GM12878 (cell line): ENCODE results near the gene PIAS1. TPM values are rescaled to one million over a fixed set of nuclear protein-coding genes. Genes with fewer than 3 reads are reported as not detected.

ENCODE experiments used
- ATAC-seq: fragments of 200-7000 bp; cut with Tn5 transposase; 3 replicates; pipeline ENCODE4 v1.9.1; 2020; ENCODE audit warnings: mild to moderate bottlenecking, moderate library complexity
- BruUV-seq: library from RNA; stranded (reverse); fragments of 400-500 nt; replicated peaks from 2 replicates; lab custom pipeline; 2021; lab: Mats Ljungman, UMichigan
- CTCF ChIA-PET: fragments of 300-600 bp; sonication (Branson Sonifier 250); formaldehyde crosslinking; extraction: SDS; loops from one replicate; lab custom pipeline; 2021; ENCODE audit warnings: inconsistent platforms; lab: Yijun Ruan, JAX
- POLR2A ChIA-PET: fragments of 350-600 bp; formaldehyde crosslinking; extraction: SDS; loops from one replicate; lab custom pipeline; 2021; ENCODE audit warnings: inconsistent platforms; lab: Charles Lee
- RAD21 ChIA-PET: fragments of 300-600 bp; sonication (Branson Sonifier 250); formaldehyde crosslinking; loops from one replicate; lab custom pipeline; 2023; ENCODE audit warnings: antibody characterized with exemption; ENCODE audit not compliant: unreplicated experiment; lab: Charles Lee
- SMC1A ChIA-PET: fragments of 300-600 bp; sonication (Branson Sonifier 250); formaldehyde crosslinking; loops from one replicate; lab custom pipeline; 2023; ENCODE audit not compliant: unreplicated experiment, uncharacterized antibody; lab: Charles Lee
- DNase-seq: peaks from one replicate; pipeline ENCODE4 v3.0.0-alpha.2; 2011; ENCODE audit warnings: low read depth, low spot score
- FAIRE-seq: peaks from 3 replicates; lab custom pipeline; 2011; peaks lifted over from hg19 to GRCh38; lab: Jason Lieb, UNC
- H2AFZ ChIP-seq: 2 replicates; pipeline ENCODE4 v1.6.0; 2011; ENCODE audit warnings: low read depth, low read length, control low read depth; ENCODE audit not compliant: control insufficient read depth
- H3K27ac ChIP-seq: 2 replicates; pipeline ENCODE4 v1.5.1; 2011; ENCODE audit warnings: control low read depth; ENCODE audit not compliant: control insufficient read depth, insufficient read depth
- H3K27me3 ChIP-seq, 2 experiments: replicated peaks in 1 of 2; 2 replicates each; pipeline versions ENCODE4 v1.6.0 to v1.6.1; 2011; ENCODE audit warnings: low read length in 1 of 2; ENCODE audit not compliant: control insufficient read depth in 2 of 2, insufficient read depth in 2 of 2
- H3K36me3 ChIP-seq, 2 experiments: 2 replicates each; pipeline ENCODE4 v1.5.1; 2011; ENCODE audit warnings: low read length in 1 of 2; ENCODE audit not compliant: control insufficient read depth in 2 of 2, insufficient read depth in 2 of 2
- H3K4me1 ChIP-seq: 2 replicates; pipeline ENCODE4 v1.6.1; 2011; ENCODE audit warnings: mild to moderate bottlenecking, low read length, moderate library complexity, mixed read lengths; ENCODE audit not compliant: control insufficient read depth, insufficient read depth
- H3K4me2 ChIP-seq: 2 replicates; pipeline ENCODE4 v1.6.0; 2011; ENCODE audit warnings: control low read depth; ENCODE audit not compliant: control insufficient read depth, insufficient read depth
- H3K4me3 ChIP-seq: fragments of 200-600 bp; sonication (generic); 2 replicates; pipeline ENCODE4 v1.5.1; 2016
- H3K79me2 ChIP-seq: 2 replicates; pipeline ENCODE4 v1.6.0; 2011; ENCODE audit warnings: low read length; ENCODE audit not compliant: control insufficient read depth, insufficient read depth
- H3K9ac ChIP-seq: 2 replicates; pipeline ENCODE4 v1.8.0; 2011; ENCODE audit warnings: low read length, control low read depth, mixed read lengths; ENCODE audit not compliant: control insufficient read depth, insufficient read depth
- H3K9me3 ChIP-seq: replicated peaks from 3 replicates; pipeline ENCODE4 v1.5.1; 2011; ENCODE audit warnings: mild to moderate bottlenecking, low read length; ENCODE audit not compliant: control insufficient read depth, insufficient read depth
- H4K20me1 ChIP-seq: 2 replicates; pipeline ENCODE4 v1.6.0; 2011; ENCODE audit not compliant: control insufficient read depth, insufficient read depth
- DPF2 ChIP-seq: fragments of 450-650 bp; IDR thresholded peaks from 2 replicates; pipeline ENCODE4 v1.6.1; 2017; ENCODE audit warnings: mild to moderate bottlenecking
- PML ChIP-seq: IDR thresholded peaks from 2 replicates; pipeline ENCODE4 v1.6.1; 2012; ENCODE audit warnings: low read length, inconsistent platforms
- SREBF2 ChIP-seq: IDR thresholded peaks from 2 replicates; pipeline ENCODE4 v1.6.1; 2012; ENCODE audit warnings: mild to moderate bottlenecking, low read length
- SUPT20H ChIP-seq: IDR thresholded peaks from 2 replicates; pipeline ENCODE4 v1.6.1; 2011; ENCODE audit warnings: low read depth, mild to moderate bottlenecking, low read length, moderate library complexity, borderline replicate concordance; ENCODE audit not compliant: control insufficient read depth
- ZNF24 ChIP-seq: fragments of 450-650 bp; IDR thresholded peaks from 2 replicates; pipeline ENCODE4 v1.6.1; 2017; ENCODE audit warnings: antibody characterized with exemption, mild to moderate bottlenecking
- WGBS: methylation state at CpG from one replicate; pipeline ENCODE4 v1.1.6; 2016; ENCODE audit warnings: low lambda C conversion rate; ENCODE audit not compliant: insufficient replicate concordance, insufficient coverage; ENCODE audit errors: missing lambda C conversion rate; 5-methylcytosine and 5-hydroxymethylcytosine counted together
- in situ Hi-C: fragments of 300-500 bp; cut with MboI; formaldehyde crosslinking; loops from 9 replicates; pipeline ENCODE4 v1.14.3; 2018; ENCODE audit warnings: mixed read lengths
- intact Hi-C: fragments of 100-400 bp; cut with micrococcal nuclease; formaldehyde crosslinking; loops from one replicate; pipeline ENCODE4 v1.14.2; 2022; ENCODE audit not compliant: unreplicated experiment
- polyA plus RNA-seq, 11 experiments: library from polyadenylated mRNA; depleted of rRNA in 4 of 11; unstranded in 6 of 11; stranded (reverse) in 5 of 11; fragments of >200 nt; fragmentation: Nextera tagmentation in 4 of 11; fragmentation: Illumina TruSeq in 1 of 11; extraction: Ambion mirVana in 4 of 11; extraction: Trizol in 1 of 11; gene quantifications; 1 replicate in 1 of 11; 2 replicates in 10 of 11; pipeline versions ENCODE4 v1.2.1 to v1.2.3, GENCODE V29; 2011 to 2016; ENCODE audit warnings: inconsistent platforms in 2 of 11, missing spikeins in 2 of 11, low read depth in 1 of 11
- total RNA-seq, 4 experiments: library from RNA; depleted of rRNA in 3 of 4; stranded (reverse); fragments of >200 nt in 3 of 4; fragmentation: Illumina TruSeq in 1 of 4; extraction: Trizol in 1 of 4; gene quantifications; 2 replicates each; pipeline versions ENCODE4 v1.2.1 to v1.2.3, GENCODE V29; 2013 to 2021
- TF ChIP-seq, protein P1 (sequence below): IDR thresholded peaks from 2 replicates; pipeline ENCODE4 v1.6.1; 2012; ENCODE audit warnings: low read depth, low read length, improper control_type of control experiment

The PIAS1 gene
- total and polyA plus RNA-seq, 10 of the 15 experiments (the other 5 are each of a cell fraction or from before 2014, with no cell fraction given) = 20.2 to 96.3 (median 37.0) TPM

DNA sequence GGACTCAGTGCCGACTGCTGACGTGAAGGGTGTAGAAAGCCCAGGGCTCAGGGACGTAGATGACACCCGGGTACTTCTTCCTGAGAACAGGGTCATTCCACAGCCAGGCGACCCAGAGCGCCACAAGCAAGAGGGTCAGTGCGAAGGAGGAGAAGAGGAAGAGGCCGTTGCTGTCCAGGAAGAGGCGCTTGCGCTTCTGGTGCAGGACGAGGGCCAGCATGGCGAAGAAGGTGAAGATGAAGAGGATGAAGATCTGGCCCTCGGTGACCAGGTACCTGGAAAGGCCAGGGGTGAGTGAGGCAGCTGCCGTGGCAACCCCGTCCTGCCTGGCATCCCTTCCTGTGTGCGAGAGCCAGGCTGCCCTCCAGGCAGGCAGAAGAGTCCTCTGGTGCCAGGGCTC, 154.0 kb downstream of the PIAS1 start:
- H3K9ac ChIP-seq = no peak overlapping the region
- no peaks in the 10 kb centered on the region for H3K27me3 ChIP-seq
- no peak overlapping the region for H2AFZ ChIP-seq
- H3K9me3 ChIP-seq = no peaks in the 10 kb centered on the region
- DNase-seq (no peak), FAIRE-seq (no peak)
- H3K36me3 ChIP-seq = peaks cover 10 to 18% of the 10 kb centered on the region in 2 experiments; a peak in 3 of 4 replicates
- BruUV-seq = no TSS peak
- POLR2A ChIA-PET = interaction anchor here (1.0 kb wide), 1 partner anchor 154 kb away, joined by 3 read pairs; the partner anchor contains the start of gene PIAS1
- H4K20me1 ChIP-seq = no peaks in the 10 kb centered on the region
- TF ChIP-seq, protein P1, sequence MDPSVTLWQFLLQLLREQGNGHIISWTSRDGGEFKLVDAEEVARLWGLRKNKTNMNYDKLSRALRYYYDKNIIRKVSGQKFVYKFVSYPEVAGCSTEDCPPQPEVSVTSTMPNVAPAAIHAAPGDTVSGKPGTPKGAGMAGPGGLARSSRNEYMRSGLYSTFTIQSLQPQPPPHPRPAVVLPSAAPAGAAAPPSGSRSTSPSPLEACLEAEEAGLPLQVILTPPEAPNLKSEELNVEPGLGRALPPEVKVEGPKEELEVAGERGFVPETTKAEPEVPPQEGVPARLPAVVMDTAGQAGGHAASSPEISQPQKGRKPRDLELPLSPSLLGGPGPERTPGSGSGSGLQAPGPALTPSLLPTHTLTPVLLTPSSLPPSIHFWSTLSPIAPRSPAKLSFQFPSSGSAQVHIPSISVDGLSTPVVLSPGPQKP = no peak
- TF ChIP-seq PML (no peak), SUPT20H (no peak), DPF2 (no peak), ZNF24 (no peak), SREBF2 (no peak)
- TF ChIP-seq, all 136 proteins: peak for 0
- RAD21 ChIA-PET = no interaction called here
- no peak for ATAC-seq
- in situ Hi-C loops (no loop called here), intact Hi-C loops (no loop called here)
- no peak overlapping the region for H3K27ac ChIP-seq
- CTCF ChIA-PET = no interaction called here
- H3K79me2 ChIP-seq = peaks cover 2% of the 10 kb centered on the region
- SMC1A ChIA-PET = no interaction called here
- peaks cover 20% of the 10 kb centered on the region for H3K4me1 ChIP-seq
- no peak overlapping the region for H3K4me3 ChIP-seq
- no peak overlapping the region for H3K4me2 ChIP-seq
- WGBS = 78% methylated on average over 16 of the region's 16 CpGs
